Astrocyte (in vitro differentiated cells and primary cell): ENCODE results near the gene SLAMF7. TPM values are rescaled to one million over a fixed set of nuclear protein-coding genes. Genes with fewer than 3 reads are reported as not detected.

Source experiments
- DNase-seq: peaks from one replicate; pipeline ENCODE4 v3.0.0-alpha.2; 2010; ENCODE audit warnings: low read depth
- FAIRE-seq: peaks from 2 replicates; lab custom pipeline; 2011; peaks lifted over from hg19 to GRCh38; lab: Jason Lieb, UNC
- H2AFZ ChIP-seq: 2 replicates; pipeline ENCODE4 v1.6.0; 2012; ENCODE audit warnings: low read depth, low read length, inconsistent platforms
- H3K27ac ChIP-seq: 2 replicates; pipeline ENCODE4 v1.5.1; 2011; ENCODE audit warnings: low read depth, low read length, inconsistent platforms
- H3K27me3 ChIP-seq: 2 replicates; pipeline ENCODE4 v1.6.0; 2011; ENCODE audit warnings: low read length, inconsistent platforms; ENCODE audit not compliant: insufficient read depth
- H3K36me3 ChIP-seq: 2 replicates; pipeline ENCODE4 v1.5.1; 2011; ENCODE audit warnings: low read length, inconsistent platforms; ENCODE audit not compliant: insufficient read depth
- H3K4me1 ChIP-seq: 2 replicates; pipeline ENCODE4 v1.5.1; 2011; ENCODE audit warnings: low read length, inconsistent platforms; ENCODE audit not compliant: insufficient read depth
- H3K4me2 ChIP-seq: 2 replicates; pipeline ENCODE4 v1.6.0; 2012; ENCODE audit warnings: low read length, inconsistent platforms
- H3K4me3 ChIP-seq: 2 replicates; pipeline ENCODE4 v1.5.1; 2011; ENCODE audit warnings: low read depth, mild to moderate bottlenecking, low read length, inconsistent platforms; ENCODE audit not compliant: insufficient read depth
- H3K79me2 ChIP-seq: 2 replicates; pipeline ENCODE4 v1.6.0; 2012; ENCODE audit warnings: mild to moderate bottlenecking, low read length, inconsistent platforms; ENCODE audit not compliant: insufficient read depth
- H3K9ac ChIP-seq: 2 replicates; pipeline ENCODE4 v1.6.0; 2012; ENCODE audit warnings: mild to moderate bottlenecking, low read length, inconsistent platforms
- H3K9me3 ChIP-seq: 2 replicates; pipeline ENCODE4 v1.5.1; 2012; ENCODE audit warnings: low read depth, mild to moderate bottlenecking, low read length, inconsistent platforms; ENCODE audit not compliant: insufficient read depth
- H4K20me1 ChIP-seq: 2 replicates; pipeline ENCODE4 v1.6.0; 2012; ENCODE audit warnings: low read length, inconsistent platforms; ENCODE audit not compliant: insufficient read depth
- H3K27ac Mint-ChIP-seq: one replicate; pipeline ENCODE4 v1.8.0; 2021; ENCODE audit warnings: mild to moderate bottlenecking, mixed read lengths; ENCODE audit not compliant: unreplicated experiment
- H3K27me3 Mint-ChIP-seq: one replicate; pipeline ENCODE4 v1.8.0; 2021; ENCODE audit warnings: low read depth, mixed read lengths; ENCODE audit not compliant: unreplicated experiment
- H3K36me3 Mint-ChIP-seq: one replicate; pipeline ENCODE4 v1.8.0; 2021; ENCODE audit warnings: low read depth, mixed read lengths; ENCODE audit not compliant: unreplicated experiment
- H3K4me1 Mint-ChIP-seq: one replicate; pipeline ENCODE4 v1.8.0; 2021; ENCODE audit warnings: low read depth, mixed read lengths; ENCODE audit not compliant: unreplicated experiment
- H3K4me3 Mint-ChIP-seq: one replicate; pipeline ENCODE4 v1.8.0; 2021; ENCODE audit warnings: mild to moderate bottlenecking, moderate library complexity, mixed read lengths; ENCODE audit not compliant: unreplicated experiment
- H3K9me3 Mint-ChIP-seq: one replicate; pipeline ENCODE4 v1.8.0; 2021; ENCODE audit warnings: mild to moderate bottlenecking, mixed read lengths; ENCODE audit not compliant: unreplicated experiment
- EZH2 ChIP-seq: IDR thresholded peaks from 2 replicates; pipeline ENCODE4 v1.6.1; 2012; ENCODE audit warnings: mild to moderate bottlenecking, low read length, inconsistent platforms; ENCODE audit not compliant: insufficient read depth
- total RNA-seq: library from RNA; stranded (reverse); gene quantifications from 2 replicates; pipeline ENCODE4 v1.2.1, GENCODE V29; 2021
- TF ChIP-seq, protein P1 (sequence below): IDR thresholded peaks from 2 replicates; pipeline ENCODE4 v1.5.1; 2011; ENCODE audit warnings: low read depth, mild to moderate bottlenecking, inconsistent platforms, low read length, moderate library complexity; ENCODE audit not compliant: insufficient read depth

SLAMF7 gene
- total RNA-seq, 1 donor from 2014 or later: 0.32 TPM

DNA sequence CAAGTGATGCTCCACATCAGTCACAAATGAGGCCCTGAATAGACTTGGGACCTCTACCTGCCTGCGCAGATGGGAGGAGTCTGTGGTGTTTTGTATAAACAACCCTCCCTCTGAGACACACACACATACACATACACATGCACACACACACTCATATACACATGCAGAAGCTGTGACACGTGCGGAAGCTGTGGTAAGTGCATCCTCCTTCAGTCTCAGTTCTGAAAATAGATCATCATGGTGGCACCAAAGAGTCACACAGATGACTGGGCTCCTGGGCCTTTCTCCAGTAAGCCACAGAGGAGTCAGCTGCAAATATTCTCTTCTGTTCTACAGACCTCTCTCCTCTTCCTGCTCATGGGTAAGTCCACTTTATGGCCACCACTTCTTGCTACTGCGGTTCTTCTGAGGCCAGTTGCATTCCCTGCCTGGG, 56.9 kb downstream of the SLAMF7 start, which contains the start of gene LY9:
TSS of gene LY9 (plus strand) at position 224 of the 433 bp plus-strand sequence. CDS start at position 238, 14 bp downstream.
- TF ChIP-seq EZH2: no peak
- TF ChIP-seq, protein P1, sequence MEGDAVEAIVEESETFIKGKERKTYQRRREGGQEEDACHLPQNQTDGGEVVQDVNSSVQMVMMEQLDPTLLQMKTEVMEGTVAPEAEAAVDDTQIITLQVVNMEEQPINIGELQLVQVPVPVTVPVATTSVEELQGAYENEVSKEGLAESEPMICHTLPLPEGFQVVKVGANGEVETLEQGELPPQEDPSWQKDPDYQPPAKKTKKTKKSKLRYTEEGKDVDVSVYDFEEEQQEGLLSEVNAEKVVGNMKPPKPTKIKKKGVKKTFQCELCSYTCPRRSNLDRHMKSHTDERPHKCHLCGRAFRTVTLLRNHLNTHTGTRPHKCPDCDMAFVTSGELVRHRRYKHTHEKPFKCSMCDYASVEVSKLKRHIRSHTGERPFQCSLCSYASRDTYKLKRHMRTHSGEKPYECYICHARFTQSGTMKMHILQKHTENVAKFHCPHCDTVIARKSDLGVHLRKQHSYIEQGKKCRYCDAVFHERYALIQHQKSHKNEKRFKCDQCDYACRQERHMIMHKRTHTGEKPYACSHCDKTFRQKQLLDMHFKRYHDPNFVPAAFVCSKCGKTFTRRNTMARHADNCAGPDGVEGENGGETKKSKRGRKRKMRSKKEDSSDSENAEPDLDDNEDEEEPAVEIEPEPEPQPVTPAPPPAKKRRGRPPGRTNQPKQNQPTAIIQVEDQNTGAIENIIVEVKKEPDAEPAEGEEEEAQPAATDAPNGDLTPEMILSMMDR: no peak
- Mint-ChIP-seq H3K4me3 (no peak within 1 kb of the TSS), H3K9me3 (peaks cover 3% of the 10 kb centered on the region), H3K27ac (no peak within 1 kb of the TSS), H3K36me3 (no peaks in the 10 kb centered on the region), H3K27me3 (peaks cover 14% of the 10 kb centered on the region), H3K4me1 (no peaks in the 10 kb centered on the region)
- Histone ChIP-seq H2AFZ (no peak within 1 kb of the TSS), H3K9ac (no peak within 1 kb of the TSS), H3K9me3 (no peaks in the 10 kb centered on the region), H3K79me2 (no peaks in the 10 kb centered on the region), H3K4me1 (no peaks in the 10 kb centered on the region), H3K36me3 (no peaks in the 10 kb centered on the region), H3K27ac (no peak within 1 kb of the TSS), H3K27me3 (no peaks in the 10 kb centered on the region), H4K20me1 (no peaks in the 10 kb centered on the region), H3K4me2 (no peak within 1 kb of the TSS), H3K4me3 (no peak within 1 kb of the TSS)
- no peak for FAIRE-seq
- no peak for DNase-seq

DNA sequence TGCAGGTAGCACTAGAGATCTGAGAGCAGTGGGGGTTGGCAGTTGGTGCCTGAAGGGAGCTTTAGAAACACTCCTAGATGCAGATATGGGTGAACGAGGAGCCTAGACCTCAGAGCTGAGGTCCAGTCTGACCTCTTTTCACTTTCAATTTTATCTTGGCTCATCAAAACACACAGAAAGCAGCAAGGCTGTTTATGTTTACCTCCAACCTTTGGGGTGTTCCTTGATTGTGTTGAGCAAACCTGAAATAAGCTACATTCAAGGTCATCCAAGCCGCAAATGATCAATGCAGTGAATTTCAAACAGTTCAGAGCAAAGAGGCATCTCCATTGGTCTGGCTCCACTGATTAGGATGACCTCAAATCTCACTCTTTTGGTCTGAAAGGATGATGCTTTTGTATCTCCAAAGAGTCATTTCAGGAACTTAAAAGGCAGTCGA, 58.2 kb downstream of the SLAMF7 start:
- DNase-seq (no peak), FAIRE-seq (no peak)
- Mint-ChIP-seq H3K36me3 (no peaks in the 10 kb centered on the region), H3K27me3 (peaks cover 14% of the 10 kb centered on the region), H3K4me1 (no peaks in the 10 kb centered on the region), H3K27ac (no peak overlapping the region), H3K9me3 (peaks cover 3% of the 10 kb centered on the region), H3K4me3 (no peak overlapping the region)
- Histone ChIP-seq H3K79me2 (no peaks in the 10 kb centered on the region), H2AFZ (no peak overlapping the region), H3K27ac (no peak overlapping the region), H3K4me3 (no peak overlapping the region), H3K27me3 (no peaks in the 10 kb centered on the region), H3K4me1 (no peaks in the 10 kb centered on the region), H3K9me3 (no peaks in the 10 kb centered on the region), H3K4me2 (no peak overlapping the region), H3K9ac (no peak overlapping the region), H3K36me3 (no peaks in the 10 kb centered on the region), H4K20me1 (no peaks in the 10 kb centered on the region)
- TF ChIP-seq, protein P1: no peak
- no peak for TF ChIP-seq EZH2

DNA sequence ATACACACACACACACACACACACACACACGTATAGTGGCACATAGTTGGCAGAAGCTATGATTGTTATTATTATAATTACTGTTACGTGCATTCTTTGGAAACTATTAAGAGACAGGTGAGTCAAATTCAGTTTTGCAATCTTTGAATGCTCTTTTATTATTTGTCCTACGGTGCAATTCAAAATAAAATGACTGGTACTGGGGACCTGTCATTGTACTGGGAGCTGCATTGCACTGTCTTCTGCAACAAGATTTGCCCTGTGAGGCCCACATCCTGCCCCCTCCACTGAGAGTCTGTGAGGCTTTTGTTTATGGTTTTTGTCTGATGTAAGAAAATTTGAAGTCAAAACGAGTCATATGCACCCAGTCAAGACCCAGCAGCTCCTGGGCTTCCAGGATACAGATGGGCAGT, 58.8 kb downstream of the SLAMF7 start:
- Mint-ChIP-seq H3K27me3 (peaks cover 14% of the 10 kb centered on the region), H3K4me3 (no peak overlapping the region), H3K36me3 (no peaks in the 10 kb centered on the region), H3K9me3 (peaks cover 3% of the 10 kb centered on the region), H3K27ac (no peak overlapping the region), H3K4me1 (no peaks in the 10 kb centered on the region)
- Histone ChIP-seq H3K9ac (no peak overlapping the region), H3K4me3 (no peak overlapping the region), H3K27ac (no peak overlapping the region), H3K9me3 (no peaks in the 10 kb centered on the region), H3K4me2 (no peak overlapping the region), H3K27me3 (no peaks in the 10 kb centered on the region), H2AFZ (no peak overlapping the region), H4K20me1 (no peaks in the 10 kb centered on the region), H3K36me3 (no peaks in the 10 kb centered on the region), H3K79me2 (no peaks in the 10 kb centered on the region), H3K4me1 (no peaks in the 10 kb centered on the region)
- FAIRE-seq: no peak
- no peak for DNase-seq
- TF ChIP-seq EZH2: no peak
- TF ChIP-seq, protein P1: no peak
